OCI-LY3 (cell line): ENCODE measurements around the gene RBBP6.
"Not testable (repeated sequence)": the region's sequence is repeated elsewhere in the genome, so short reads cannot be mapped to it uniquely, and the experiment has no call there.

Source experiments
- CTCF ChIP-seq: fragments of 200-600, 300-600 bp; sonication (generic); IDR thresholded peaks from 2 replicates; pipeline ENCODE4 v1.5.1; 2014; ENCODE audit warnings: antibody characterized with exemption, low read length, low read depth
- EZH2phosphoT487 ChIP-seq: fragments of 200-600 bp; shearing (Covaris generic); IDR thresholded peaks from 2 replicates; pipeline ENCODE4 v1.6.1; 2018; ENCODE audit warnings: antibody characterized with exemption, mixed run types, low read depth

- TF ChIP-seq CTCF, EZH2phosphoT487: not testable (repeated sequence)
Observed at GRCh38 chr16:24575791-24576190, 36.4 kb downstream of the RBBP6 start.
